ENCODE data around the gene STMP1.

STMP1 gene

DNA sequence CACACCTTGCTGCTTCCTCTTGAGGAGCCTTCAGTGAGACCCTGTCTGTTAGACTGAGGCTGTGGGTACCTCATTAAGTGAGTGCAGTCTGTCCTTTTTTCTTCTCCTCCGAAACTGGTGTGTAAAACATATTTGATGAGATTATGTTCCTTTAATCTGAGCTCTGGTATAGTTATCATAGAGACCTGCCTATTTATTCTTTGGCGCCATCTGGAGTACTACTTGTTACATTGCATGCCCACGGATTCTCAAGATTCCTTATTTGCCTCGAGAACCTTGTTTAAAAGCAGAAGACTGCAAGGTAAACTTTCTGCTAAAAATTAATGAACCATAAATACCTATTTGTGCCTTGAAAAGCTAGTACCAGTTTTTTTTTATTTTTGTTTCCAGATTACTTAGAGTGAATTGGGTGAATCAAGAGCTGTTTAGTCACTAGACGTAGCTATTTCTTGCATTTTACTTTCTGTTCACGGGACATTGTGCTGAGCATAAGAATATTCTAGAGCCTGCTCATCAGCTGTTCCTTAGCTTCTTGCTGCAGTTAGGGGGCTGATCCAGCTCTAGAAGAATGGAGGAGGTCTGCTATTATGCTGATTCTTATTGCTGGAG lies 16.9 kb upstream of the STMP1 start:
- H3K9me3 ChIP-seq (ENCODE audit: control insufficient read depth, insufficient read depth, low read length): no peaks in the 10 kb centered on the region
- no peaks in the 10 kb centered on the region for H3K27me3 ChIP-seq (ENCODE audit: control insufficient read depth, low read length)
- H3K36me3 ChIP-seq (ENCODE audit: control insufficient read depth, low read length): peaks cover 92% of the 10 kb centered on the region
- no peaks in the 10 kb centered on the region for H4K20me1 ChIP-seq (ENCODE audit: control insufficient read depth, insufficient read depth, low read depth, low read length)
- no peak overlapping the region for H3K4me2 ChIP-seq (ENCODE audit: low read length)
- no peak overlapping the region for H3K4me3 ChIP-seq (ENCODE audit: low read length)
- no peaks in the 10 kb centered on the region for H3K4me1 ChIP-seq (ENCODE audit: control insufficient read depth, low read length)
- H3K79me2 ChIP-seq (ENCODE audit: control insufficient read depth, low read length): no peaks in the 10 kb centered on the region
- no peaks in the 10 kb centered on the region for H3K9me2 ChIP-seq (replicated peaks; ENCODE audit: control insufficient read depth, low read length)
- peaks cover 14% of the 10 kb centered on the region for H3F3A ChIP-seq (ENCODE audit: control insufficient read depth, insufficient read depth)
- H3K27ac ChIP-seq (ENCODE audit: low read depth, low read length): no peak overlapping the region
- TF ChIP-seq EZH2phosphoT487 (IDR thresholded peaks at IDR 0.05; ENCODE audit: borderline replicate concordance, low read length): no peak
- TF ChIP-seq, protein P1, sequence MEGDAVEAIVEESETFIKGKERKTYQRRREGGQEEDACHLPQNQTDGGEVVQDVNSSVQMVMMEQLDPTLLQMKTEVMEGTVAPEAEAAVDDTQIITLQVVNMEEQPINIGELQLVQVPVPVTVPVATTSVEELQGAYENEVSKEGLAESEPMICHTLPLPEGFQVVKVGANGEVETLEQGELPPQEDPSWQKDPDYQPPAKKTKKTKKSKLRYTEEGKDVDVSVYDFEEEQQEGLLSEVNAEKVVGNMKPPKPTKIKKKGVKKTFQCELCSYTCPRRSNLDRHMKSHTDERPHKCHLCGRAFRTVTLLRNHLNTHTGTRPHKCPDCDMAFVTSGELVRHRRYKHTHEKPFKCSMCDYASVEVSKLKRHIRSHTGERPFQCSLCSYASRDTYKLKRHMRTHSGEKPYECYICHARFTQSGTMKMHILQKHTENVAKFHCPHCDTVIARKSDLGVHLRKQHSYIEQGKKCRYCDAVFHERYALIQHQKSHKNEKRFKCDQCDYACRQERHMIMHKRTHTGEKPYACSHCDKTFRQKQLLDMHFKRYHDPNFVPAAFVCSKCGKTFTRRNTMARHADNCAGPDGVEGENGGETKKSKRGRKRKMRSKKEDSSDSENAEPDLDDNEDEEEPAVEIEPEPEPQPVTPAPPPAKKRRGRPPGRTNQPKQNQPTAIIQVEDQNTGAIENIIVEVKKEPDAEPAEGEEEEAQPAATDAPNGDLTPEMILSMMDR (IDR thresholded peaks at IDR 0.05; ENCODE audit: low read depth, low read length, poor library complexity, severe bottlenecking): peak; percentile 83

DNA sequence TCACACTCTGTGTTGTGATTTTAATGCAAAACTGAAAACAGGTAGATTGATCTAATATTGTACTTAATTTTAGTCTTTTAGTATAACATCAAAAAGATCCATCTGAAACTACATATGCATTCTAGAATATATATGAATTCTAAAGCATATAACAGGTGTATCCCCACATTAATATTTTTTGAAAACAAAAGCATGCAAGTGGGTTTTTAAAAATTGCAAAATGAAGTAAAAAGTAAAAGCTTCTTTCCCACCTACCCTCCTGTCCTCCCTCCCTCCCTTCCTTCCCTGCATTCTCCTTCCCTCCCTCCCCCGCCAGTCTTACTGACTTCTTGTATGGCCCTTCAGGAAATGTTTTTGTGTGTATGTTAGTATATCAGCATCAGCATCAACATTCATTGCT lies 14.6 kb upstream of the STMP1 start:
- TF ChIP-seq, protein P1 (IDR thresholded peaks at IDR 0.05; ENCODE audit: low read depth, low read length, poor library complexity, severe bottlenecking): no peak
- TF ChIP-seq EZH2phosphoT487 (IDR thresholded peaks at IDR 0.05; ENCODE audit: borderline replicate concordance, low read length): no peak
- H3F3A ChIP-seq (ENCODE audit: control insufficient read depth, insufficient read depth): peaks cover 11% of the 10 kb centered on the region
- H4K20me1 ChIP-seq (ENCODE audit: control insufficient read depth, insufficient read depth, low read depth, low read length): no peaks in the 10 kb centered on the region
- no peaks in the 10 kb centered on the region for H3K27me3 ChIP-seq (ENCODE audit: control insufficient read depth, low read length)
- H3K4me2 ChIP-seq (ENCODE audit: low read length): no peak overlapping the region
- peaks cover 75% of the 10 kb centered on the region for H3K36me3 ChIP-seq (ENCODE audit: control insufficient read depth, low read length)
- no peaks in the 10 kb centered on the region for H3K9me3 ChIP-seq (ENCODE audit: control insufficient read depth, insufficient read depth, low read length)
- no peak overlapping the region for H3K27ac ChIP-seq (ENCODE audit: low read depth, low read length)
- H3K79me2 ChIP-seq (ENCODE audit: control insufficient read depth, low read length): no peaks in the 10 kb centered on the region
- no peaks in the 10 kb centered on the region for H3K9me2 ChIP-seq (replicated peaks; ENCODE audit: control insufficient read depth, low read length)
- no peak overlapping the region for H3K4me3 ChIP-seq (ENCODE audit: low read length)
- H3K4me1 ChIP-seq (ENCODE audit: control insufficient read depth, low read length): no peaks in the 10 kb centered on the region

DNA sequence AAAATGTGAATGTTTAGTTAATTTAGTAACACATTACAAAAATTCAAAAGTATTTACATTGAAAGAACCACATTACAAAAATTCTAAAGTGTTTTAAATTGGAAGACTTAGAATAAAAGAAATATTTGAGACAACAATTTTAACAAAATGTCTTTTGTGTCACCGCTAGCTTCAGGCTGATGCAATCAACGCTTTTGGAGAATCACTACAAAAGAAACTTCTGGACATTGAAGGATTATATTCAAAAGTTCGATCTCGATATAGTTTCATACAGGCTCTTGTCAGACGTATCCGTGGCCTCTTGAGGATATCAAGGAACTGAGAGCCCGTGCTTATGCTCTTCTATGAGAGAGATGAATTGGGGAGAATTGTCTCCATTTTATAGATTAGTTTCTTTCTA lies 14.1 kb upstream of the STMP1 start:
- no peaks in the 10 kb centered on the region for H3K4me1 ChIP-seq (ENCODE audit: control insufficient read depth, low read length)
- peaks cover 11% of the 10 kb centered on the region for H3F3A ChIP-seq (ENCODE audit: control insufficient read depth, insufficient read depth)
- no peak overlapping the region for H3K4me3 ChIP-seq (ENCODE audit: low read length)
- H3K36me3 ChIP-seq (ENCODE audit: control insufficient read depth, low read length): peaks cover 70% of the 10 kb centered on the region
- H3K4me2 ChIP-seq (ENCODE audit: low read length): no peak overlapping the region
- no peak overlapping the region for H3K27ac ChIP-seq (ENCODE audit: low read depth, low read length)
- no peaks in the 10 kb centered on the region for H3K79me2 ChIP-seq (ENCODE audit: control insufficient read depth, low read length)
- no peaks in the 10 kb centered on the region for H3K9me2 ChIP-seq (replicated peaks; ENCODE audit: control insufficient read depth, low read length)
- H3K27me3 ChIP-seq (ENCODE audit: control insufficient read depth, low read length): no peaks in the 10 kb centered on the region
- H3K9me3 ChIP-seq (ENCODE audit: control insufficient read depth, insufficient read depth, low read length): no peaks in the 10 kb centered on the region
- TF ChIP-seq, protein P1 (IDR thresholded peaks at IDR 0.05; ENCODE audit: low read depth, low read length, poor library complexity, severe bottlenecking): no peak
- no peak for TF ChIP-seq EZH2phosphoT487 (IDR thresholded peaks at IDR 0.05; ENCODE audit: borderline replicate concordance, low read length)
- H4K20me1 ChIP-seq (ENCODE audit: control insufficient read depth, insufficient read depth, low read depth, low read length): no peaks in the 10 kb centered on the region

All from DOHH2 (cell line).